ENCODE measurements around the gene FBLN1.

The FBLN1 gene

GRCh38 chr22:45527456-45527855, 24.8 kb downstream of the FBLN1 start:
- no peak for TF ChIP-seq CTCF (IDR thresholded peaks at IDR 0.05; ENCODE audit: low read length)
- no peak for TF ChIP-seq EZH2 (IDR thresholded peaks at IDR 0.05; ENCODE audit: borderline replicate concordance, low read length)
- H3K27me3 ChIP-seq (ENCODE audit: insufficient read depth, low read length) = peaks cover 6% of the 10 kb centered on the region; the same call in 1 of the 2 replicates
- H3K36me3 ChIP-seq (ENCODE audit: insufficient read depth, low read length) = no peaks in the 10 kb centered on the region
- H3K9me3 ChIP-seq (ENCODE audit: low read length) = no peaks in the 10 kb centered on the region
- no peaks in the 10 kb centered on the region for H3K79me2 ChIP-seq (ENCODE audit: insufficient read depth, low read length)
- no peaks in the 10 kb centered on the region for H3K4me1 ChIP-seq (ENCODE audit: insufficient read depth, low read length, severe bottlenecking)
- no peak overlapping the region for H3K4me3 ChIP-seq (ENCODE audit: low read depth, low read length, poor library complexity, severe bottlenecking)
- H3K9me2 ChIP-seq (ENCODE audit: low read depth, low read length) = no peaks in the 10 kb centered on the region
- no peaks in the 10 kb centered on the region for H3F3A ChIP-seq (ENCODE audit: insufficient read depth, low read length)
- no peak overlapping the region for H3K4me2 ChIP-seq (ENCODE audit: low read length)
- H4K20me1 ChIP-seq (ENCODE audit: insufficient read depth, low read length) = no peaks in the 10 kb centered on the region
- no peak overlapping the region for H3K27ac ChIP-seq (ENCODE audit: low read depth, low read length, poor library complexity, severe bottlenecking)
- H2AFZ ChIP-seq (ENCODE audit: low read length) = no peak overlapping the region
- no peak overlapping the region for H3K9ac ChIP-seq (ENCODE audit: low read length)

DNA sequence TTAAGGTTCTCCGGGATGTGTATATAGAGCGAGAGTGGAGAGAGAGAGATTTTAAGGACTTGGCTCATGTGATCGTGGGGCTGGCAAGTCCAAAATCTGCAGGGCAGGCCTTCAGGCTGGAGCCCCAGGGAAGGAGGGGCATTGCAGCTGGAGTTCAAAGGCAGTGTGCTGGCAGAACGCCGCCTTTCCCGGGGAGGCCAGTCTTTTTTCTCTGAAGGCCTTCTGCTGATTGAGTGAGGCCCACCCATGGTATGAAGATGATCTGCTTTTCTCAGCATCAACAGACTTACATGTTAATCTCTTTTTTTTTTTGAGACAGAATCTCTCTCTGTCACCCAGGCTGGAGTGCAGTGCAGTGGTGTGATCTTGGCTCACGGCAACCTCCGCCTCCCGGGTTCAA, 25.4 kb downstream of the FBLN1 start:
- no peak overlapping the region for H3K4me2 ChIP-seq (ENCODE audit: low read length)
- no peaks in the 10 kb centered on the region for H3K4me1 ChIP-seq (ENCODE audit: insufficient read depth, low read length, severe bottlenecking)
- H2AFZ ChIP-seq (ENCODE audit: low read length) = no peak overlapping the region
- TF ChIP-seq CTCF (IDR thresholded peaks at IDR 0.05; ENCODE audit: low read length) (no peak), EZH2 (IDR thresholded peaks at IDR 0.05; ENCODE audit: borderline replicate concordance, low read length) (no peak)
- no peak overlapping the region for H3K4me3 ChIP-seq (ENCODE audit: low read depth, low read length, poor library complexity, severe bottlenecking)
- no peaks in the 10 kb centered on the region for H3K79me2 ChIP-seq (ENCODE audit: insufficient read depth, low read length)
- no peak overlapping the region for H3K27ac ChIP-seq (ENCODE audit: low read depth, low read length, poor library complexity, severe bottlenecking)
- H3K9ac ChIP-seq (ENCODE audit: low read length) = no peak overlapping the region
- H3K9me3 ChIP-seq (ENCODE audit: low read length) = no peaks in the 10 kb centered on the region
- no peaks in the 10 kb centered on the region for H4K20me1 ChIP-seq (ENCODE audit: insufficient read depth, low read length)
- H3K27me3 ChIP-seq (ENCODE audit: insufficient read depth, low read length) = peaks cover 6% of the 10 kb centered on the region; the same call in 1 of the 2 replicates
- no peaks in the 10 kb centered on the region for H3K9me2 ChIP-seq (ENCODE audit: low read depth, low read length)
- H3K36me3 ChIP-seq (ENCODE audit: insufficient read depth, low read length) = no peaks in the 10 kb centered on the region
- no peaks in the 10 kb centered on the region for H3F3A ChIP-seq (ENCODE audit: insufficient read depth, low read length)

DNA sequence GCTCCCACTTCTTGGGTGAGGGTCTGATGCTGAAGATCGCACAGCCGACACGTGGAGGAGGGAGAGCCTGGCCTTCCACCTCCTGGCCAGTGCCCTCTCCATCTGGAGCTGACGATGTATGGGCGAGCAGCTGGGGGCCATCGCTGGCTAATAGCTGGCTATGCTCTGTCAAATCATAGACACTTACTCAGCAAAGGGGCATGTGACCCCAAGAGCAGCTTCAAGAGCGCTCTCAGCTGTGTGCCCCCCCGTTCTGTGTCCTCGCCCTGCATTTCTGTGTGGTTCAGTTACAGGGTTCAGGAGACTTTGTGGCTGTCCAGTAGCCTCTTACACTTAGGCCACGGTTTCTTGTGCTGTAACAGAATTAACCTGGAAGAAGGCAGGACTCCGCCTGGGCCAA, 26.4 kb downstream of the FBLN1 start:
- TF ChIP-seq CTCF (IDR thresholded peaks at IDR 0.05; ENCODE audit: low read length) (no peak), EZH2 (IDR thresholded peaks at IDR 0.05; ENCODE audit: borderline replicate concordance, low read length) (no peak)
- H3K36me3 ChIP-seq (ENCODE audit: insufficient read depth, low read length) = no peaks in the 10 kb centered on the region
- no peaks in the 10 kb centered on the region for H3F3A ChIP-seq (ENCODE audit: insufficient read depth, low read length)

More for the DNA sequence above, 26.4 kb downstream of the FBLN1 start:
- H4K20me1 ChIP-seq (ENCODE audit: insufficient read depth, low read length) = no peaks in the 10 kb centered on the region
- H3K27me3 ChIP-seq (ENCODE audit: insufficient read depth, low read length) = peaks cover 6% of the 10 kb centered on the region; the same call in 1 of the 2 replicates
- no peak overlapping the region for H3K4me2 ChIP-seq (ENCODE audit: low read length)
- H3K9me2 ChIP-seq (ENCODE audit: low read depth, low read length) = no peaks in the 10 kb centered on the region
- no peak overlapping the region for H3K9ac ChIP-seq (ENCODE audit: low read length)
- no peak overlapping the region for H2AFZ ChIP-seq (ENCODE audit: low read length)
- no peak overlapping the region for H3K4me3 ChIP-seq (ENCODE audit: low read depth, low read length, poor library complexity, severe bottlenecking)
- no peaks in the 10 kb centered on the region for H3K79me2 ChIP-seq (ENCODE audit: insufficient read depth, low read length)
- H3K27ac ChIP-seq (ENCODE audit: low read depth, low read length, poor library complexity, severe bottlenecking) = no peak overlapping the region
- no peaks in the 10 kb centered on the region for H3K9me3 ChIP-seq (ENCODE audit: low read length)
- H3K4me1 ChIP-seq (ENCODE audit: insufficient read depth, low read length, severe bottlenecking) = no peaks in the 10 kb centered on the region

All from OCI-LY1 (cell line).